RWPE2 (cell line): ENCODE results near the gene S100P.

Experiments
- ATAC-seq: fragments of 200-7000 bp; cut with Tn5 transposase; 3 replicates; pipeline ENCODE4 v1.9.1; 2021; ENCODE audit warnings: low read depth
- DNase-seq: peaks from one replicate; pipeline ENCODE4 v3.0.0-alpha.2; 2020; ENCODE audit warnings: low spot score
- H3K27ac ChIP-seq: fragments of 450-650 bp; 2 replicates; pipeline ENCODE4 v1.5.1; 2017; ENCODE audit warnings: mild to moderate bottlenecking; ENCODE audit not compliant: poor library complexity, severe bottlenecking
- H3K27me3 ChIP-seq: fragments of 250-450 bp; sonication (Bioruptor Pico); 2 replicates; pipeline ENCODE4 v1.5.1; 2021; ENCODE audit warnings: mild to moderate bottlenecking, moderate library complexity; ENCODE audit not compliant: insufficient read depth, poor library complexity, severe bottlenecking
- H3K36me3 ChIP-seq: fragments of 250-450 bp; sonication (Bioruptor Pico); 2 replicates; pipeline ENCODE4 v1.5.1; 2020; ENCODE audit warnings: low read depth, mild to moderate bottlenecking, moderate library complexity
- H3K4me1 ChIP-seq: fragments of 250-450 bp; sonication (Bioruptor Pico); 2 replicates; pipeline ENCODE4 v1.5.1; 2021; ENCODE audit warnings: mild to moderate bottlenecking, moderate library complexity; ENCODE audit not compliant: insufficient read depth, poor library complexity, severe bottlenecking
- H3K4me3 ChIP-seq: fragments of 250-450 bp; sonication (Bioruptor Pico); 2 replicates; pipeline ENCODE4 v1.5.1; 2021; ENCODE audit warnings: mild to moderate bottlenecking, moderate library complexity; ENCODE audit not compliant: severe bottlenecking
- H3K9me3 ChIP-seq: fragments of 250-450 bp; sonication (Bioruptor Pico); 2 replicates; pipeline ENCODE4 v1.5.1; 2021; ENCODE audit warnings: mild to moderate bottlenecking, moderate library complexity; ENCODE audit not compliant: severe bottlenecking
- TF ChIP-seq, protein P1 (sequence below): fragments of 450-650 bp; IDR thresholded peaks from one replicate; pipeline ENCODE4 v1.5.1; 2017; ENCODE audit warnings: mild to moderate bottlenecking, moderate library complexity; ENCODE audit not compliant: poor library complexity, severe bottlenecking

S100P gene

GRCh38 chr4:6697131-6697530, 3.5 kb downstream of the S100P start:
- Histone ChIP-seq H3K4me1 (peaks cover 19% of the 10 kb centered on the region), H3K27ac (peak overlapping the region; percentile 49), H3K9me3 (no peaks in the 10 kb centered on the region), H3K36me3 (no peaks in the 10 kb centered on the region), H3K27me3 (no peaks in the 10 kb centered on the region), H3K4me3 (no peak overlapping the region)
- DNase-seq: no peak
- TF ChIP-seq, protein P1, sequence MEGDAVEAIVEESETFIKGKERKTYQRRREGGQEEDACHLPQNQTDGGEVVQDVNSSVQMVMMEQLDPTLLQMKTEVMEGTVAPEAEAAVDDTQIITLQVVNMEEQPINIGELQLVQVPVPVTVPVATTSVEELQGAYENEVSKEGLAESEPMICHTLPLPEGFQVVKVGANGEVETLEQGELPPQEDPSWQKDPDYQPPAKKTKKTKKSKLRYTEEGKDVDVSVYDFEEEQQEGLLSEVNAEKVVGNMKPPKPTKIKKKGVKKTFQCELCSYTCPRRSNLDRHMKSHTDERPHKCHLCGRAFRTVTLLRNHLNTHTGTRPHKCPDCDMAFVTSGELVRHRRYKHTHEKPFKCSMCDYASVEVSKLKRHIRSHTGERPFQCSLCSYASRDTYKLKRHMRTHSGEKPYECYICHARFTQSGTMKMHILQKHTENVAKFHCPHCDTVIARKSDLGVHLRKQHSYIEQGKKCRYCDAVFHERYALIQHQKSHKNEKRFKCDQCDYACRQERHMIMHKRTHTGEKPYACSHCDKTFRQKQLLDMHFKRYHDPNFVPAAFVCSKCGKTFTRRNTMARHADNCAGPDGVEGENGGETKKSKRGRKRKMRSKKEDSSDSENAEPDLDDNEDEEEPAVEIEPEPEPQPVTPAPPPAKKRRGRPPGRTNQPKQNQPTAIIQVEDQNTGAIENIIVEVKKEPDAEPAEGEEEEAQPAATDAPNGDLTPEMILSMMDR: no peak
- ATAC-seq: no peak

GRCh38 chr4:6699388-6699787, 5.7 kb downstream of the S100P start:
- ATAC-seq: no peak
- TF ChIP-seq, protein P1: no peak
- no peaks in the 10 kb centered on the region for H3K27me3 ChIP-seq
- peaks cover 9% of the 10 kb centered on the region; the same call in 1 of the 2 replicates for H3K36me3 ChIP-seq
- H3K9me3 ChIP-seq: no peaks in the 10 kb centered on the region
- H3K4me3 ChIP-seq: no peak overlapping the region
- H3K27ac ChIP-seq: no peak overlapping the region
- no peak for DNase-seq
- peaks cover 11% of the 10 kb centered on the region for H3K4me1 ChIP-seq

- Histone ChIP-seq H3K9me3 (no peaks in the 10 kb centered on the region), H3K27ac (no peak overlapping the region), H3K4me3 (no peak overlapping the region), H3K4me1 (peaks cover 11% of the 10 kb centered on the region), H3K27me3 (no peaks in the 10 kb centered on the region), H3K36me3 (peaks cover 9% of the 10 kb centered on the region; the same call in 1 of the 2 replicates)
- ATAC-seq: no peak
- TF ChIP-seq, protein P1: no peak
- DNase-seq: no peak
These were observed 6.2 kb downstream of the S100P start for GRCh38 chr4:6699903-6700302.

- no peaks in the 10 kb centered on the region for H3K27me3 ChIP-seq
- no peaks in the 10 kb centered on the region for H3K9me3 ChIP-seq
- ATAC-seq (no peak), DNase-seq (no peak)
- H3K27ac ChIP-seq: no peak overlapping the region
- TF ChIP-seq, protein P1: peak; percentile 15
- H3K4me3 ChIP-seq: no peak overlapping the region
- H3K36me3 ChIP-seq: peaks cover 9% of the 10 kb centered on the region; the same call in 1 of the 2 replicates
- no peaks in the 10 kb centered on the region for H3K4me1 ChIP-seq
These were observed 7.7 kb downstream of the S100P start for GRCh38 chr4:6701371-6701770.

GRCh38 chr4:6702761-6703160, 9.1 kb downstream of the S100P start:
- H3K4me1 ChIP-seq: peaks cover 1% of the 10 kb centered on the region
- H3K27me3 ChIP-seq: no peaks in the 10 kb centered on the region
- H3K9me3 ChIP-seq: no peaks in the 10 kb centered on the region
- no peak overlapping the region for H3K4me3 ChIP-seq
- TF ChIP-seq, protein P1: no peak
- no peak overlapping the region for H3K27ac ChIP-seq
- peaks cover 19% of the 10 kb centered on the region for H3K36me3 ChIP-seq
- DNase-seq (no peak), ATAC-seq (no peak)
